H1 (cell line): ENCODE data around the gene CLIC1. TPM values are rescaled to one million over a fixed set of nuclear protein-coding genes. Genes with fewer than 3 reads are reported as not detected.

ENCODE experiments used
- CTCF ChIA-PET: fragments of 300-600 bp; sonication (Branson Sonifier 250); formaldehyde crosslinking; loops from one replicate; lab custom pipeline; 2021; ENCODE audit not compliant: partially characterized antibody; lab: Charles Lee
- POLR2A ChIA-PET: fragments of 300-600 bp; sonication (Branson Sonifier 250); formaldehyde crosslinking; loops from one replicate; lab custom pipeline; 2021; ENCODE audit warnings: inconsistent platforms; ENCODE audit not compliant: partially characterized antibody; lab: Charles Lee
- DNase-seq, 2 experiments: peaks; one replicate each; pipeline versions ENCODE4 v3.0.0 to v3.0.0-alpha.2; 2010 to 2022; ENCODE audit warnings: low spot score in 2 of 2, low read depth in 1 of 2, mixed read lengths in 1 of 2
- FAIRE-seq: peaks from 2 replicates; lab custom pipeline; 2011; peaks lifted over from hg19 to GRCh38; lab: Jason Lieb, UNC
- H2AFZ ChIP-seq: 2 replicates; pipeline ENCODE4 v1.8.1; 2012; ENCODE audit warnings: low read length, inconsistent platforms
- H2AK5ac ChIP-seq: 2 replicates; pipeline ENCODE4 v1.6.1; 2013; ENCODE audit warnings: low read depth, low read length
- H2BK120ac ChIP-seq: replicated peaks from 2 replicates; pipeline ENCODE3; 2013; ENCODE audit warnings: low read depth, low read length, inconsistent platforms
- H2BK12ac ChIP-seq: 2 replicates; pipeline ENCODE4 v1.6.1; 2013; ENCODE audit warnings: low read depth, low read length
- H2BK15ac ChIP-seq: 2 replicates; pipeline ENCODE4 v1.6.1; 2013; ENCODE audit warnings: low read length
- H2BK20ac ChIP-seq: 2 replicates; pipeline ENCODE4 v1.6.1; 2013; ENCODE audit warnings: low read length
- H2BK5ac ChIP-seq: 2 replicates; pipeline ENCODE4 v1.6.1; 2013; ENCODE audit warnings: low read depth, low read length
- H3K14ac ChIP-seq: 2 replicates; pipeline ENCODE4 v1.6.1; 2013; ENCODE audit warnings: inconsistent platforms; ENCODE audit not compliant: insufficient read length
- H3K18ac ChIP-seq: 2 replicates; pipeline ENCODE4 v1.6.1; 2013; ENCODE audit warnings: low read length; ENCODE audit errors: extremely low read depth
- H3K23ac ChIP-seq: 2 replicates; pipeline ENCODE4 v1.6.1; 2013; ENCODE audit warnings: inconsistent platforms; ENCODE audit not compliant: insufficient read length
- H3K23me2 ChIP-seq: 2 replicates; pipeline ENCODE4 v1.6.1; 2013; ENCODE audit warnings: low read depth, low read length
- H3K27ac ChIP-seq: 2 replicates; pipeline ENCODE4 v1.6.1; 2011; ENCODE audit warnings: low read depth, low read length, inconsistent platforms
- H3K27me3 ChIP-seq, 4 experiments: replicated peaks in 1 of 4; 1 replicate in 1 of 4; 2 replicates in 3 of 4; pipeline versions ENCODE4 v1.6.1 to v1.8.1; 2011 to 2013; ENCODE audit warnings: low read length in 3 of 4, mild to moderate bottlenecking in 3 of 4, inconsistent platforms in 2 of 4, mixed read lengths in 2 of 4, moderate library complexity in 1 of 4; ENCODE audit not compliant: control insufficient read depth in 3 of 4, insufficient read depth in 3 of 4; ENCODE audit errors: extremely low read depth in 1 of 4
- H3K36me3 ChIP-seq, 4 experiments: 2 replicates each; pipeline versions ENCODE4 v1.6.1 to v1.8.1; 2011 to 2013; ENCODE audit warnings: mild to moderate bottlenecking in 4 of 4, low read length in 3 of 4, moderate library complexity in 2 of 4, control low read depth in 1 of 4, inconsistent platforms in 1 of 4; ENCODE audit not compliant: insufficient read depth in 4 of 4, control insufficient read depth in 2 of 4
- H3K4ac ChIP-seq: replicated peaks from 2 replicates; pipeline ENCODE3; 2013; ENCODE audit warnings: low read length, low read depth, mixed read lengths, inconsistent platforms; ENCODE audit not compliant: insufficient read length
- H3K4me1 ChIP-seq, 4 experiments: replicated peaks in 1 of 4; 1 replicate in 1 of 4; 2 replicates in 3 of 4; pipeline versions ENCODE4 v1.6.1 to v1.8.1; 2011 to 2013; ENCODE audit warnings: low read length in 3 of 4, inconsistent platforms in 2 of 4, mixed read lengths in 1 of 4; ENCODE audit not compliant: insufficient read depth in 4 of 4, control insufficient read depth in 3 of 4
- H3K4me2 ChIP-seq, 2 experiments: 2 replicates each; pipeline versions ENCODE4 v1.6.1 to v1.8.1; 2011 to 2013; ENCODE audit warnings: low read depth in 2 of 2, low read length in 2 of 2, control low read depth in 1 of 2, inconsistent platforms in 1 of 2, mild to moderate bottlenecking in 1 of 2; ENCODE audit not compliant: insufficient read depth in 1 of 2
- H3K4me3 ChIP-seq, 4 experiments: fragments of 200-600, 300-600 bp in 1 of 4; sonication (generic), shearing (Covaris generic), sonication (Bioruptor Twin) in 1 of 4; 2 replicates each; pipeline versions ENCODE4 v1.5.1 to v1.8.1; 2011 to 2016; ENCODE audit warnings: low read length in 4 of 4, low read depth in 3 of 4, control low read depth in 2 of 4, inconsistent platforms in 2 of 4, mild to moderate bottlenecking in 2 of 4, mixed read lengths in 1 of 4, moderate library complexity in 1 of 4; ENCODE audit not compliant: insufficient read depth in 2 of 4; ENCODE audit errors: extremely low read depth in 1 of 4
- H3K56ac ChIP-seq: replicated peaks from 2 replicates; pipeline ENCODE3; 2013; ENCODE audit warnings: low read depth, mild to moderate bottlenecking, mixed read lengths, low read length, inconsistent platforms; ENCODE audit not compliant: insufficient read length
- H3K79me1 ChIP-seq: 2 replicates; pipeline ENCODE4 v1.6.1; 2013; ENCODE audit warnings: low read depth, low read length, control low read depth
- H3K79me2 ChIP-seq, 2 experiments: 2 replicates each; pipeline versions ENCODE4 v1.6.1 to v1.8.1; 2012 to 2013; ENCODE audit warnings: low read length in 2 of 2, mild to moderate bottlenecking in 2 of 2, inconsistent platforms in 1 of 2; ENCODE audit not compliant: insufficient read depth in 2 of 2, control insufficient read depth in 1 of 2
- H3K9ac ChIP-seq, 4 experiments: replicated peaks in 1 of 4; 1 replicate in 1 of 4; 2 replicates in 3 of 4; pipeline versions ENCODE4 v1.6.1 to v1.8.1; 2011 to 2013; ENCODE audit warnings: low read depth in 3 of 4, low read length in 3 of 4, control low read depth in 2 of 4, mild to moderate bottlenecking in 2 of 4, moderate library complexity in 2 of 4, inconsistent platforms in 1 of 4; ENCODE audit errors: extremely low read depth in 1 of 4
- H3K9me3 ChIP-seq, 2 experiments: 2 replicates each; pipeline versions ENCODE4 v1.6.1 to v1.8.1; 2012 to 2013; ENCODE audit warnings: mild to moderate bottlenecking in 2 of 2, moderate library complexity in 2 of 2, control low read depth in 1 of 2, inconsistent platforms in 1 of 2, low read depth in 1 of 2, low read length in 1 of 2, mixed read lengths in 1 of 2; ENCODE audit not compliant: insufficient read depth in 2 of 2
- H4K20me1 ChIP-seq, 2 experiments: replicated peaks in 1 of 2; 2 replicates each; pipeline versions ENCODE3 to v1.8.1; 2011 to 2013; ENCODE audit warnings: inconsistent platforms in 2 of 2, low read length in 2 of 2, mild to moderate bottlenecking in 1 of 2; ENCODE audit not compliant: insufficient read depth in 2 of 2, control insufficient read depth in 1 of 2
- H4K5ac ChIP-seq: 2 replicates; pipeline ENCODE4 v1.6.1; 2013; ENCODE audit warnings: low read length, low read depth, mixed read lengths, inconsistent platforms; ENCODE audit not compliant: insufficient read length
- H4K8ac ChIP-seq: 2 replicates; pipeline ENCODE4 v1.8.0; 2013; ENCODE audit warnings: mild to moderate bottlenecking, moderate library complexity, low read length, inconsistent platforms; ENCODE audit not compliant: insufficient read depth; ENCODE audit errors: extremely low read depth
- H4K91ac ChIP-seq: replicated peaks from 2 replicates; pipeline ENCODE3; 2013; ENCODE audit warnings: low read length, mixed read lengths, inconsistent platforms; ENCODE audit not compliant: insufficient read length
- CEBPB ChIP-seq: IDR thresholded peaks from 2 replicates; pipeline ENCODE4 v1.6.1; 2012; ENCODE audit warnings: low read depth, low read length
- JUN ChIP-seq: IDR thresholded peaks from 2 replicates; pipeline ENCODE4 v1.6.1; 2011; ENCODE audit warnings: low read depth, mild to moderate bottlenecking, improper control_type of control experiment, low read length
- JUND ChIP-seq: IDR thresholded peaks from 2 replicates; pipeline ENCODE4 v1.6.1; 2011; ENCODE audit warnings: mild to moderate bottlenecking, improper control_type of control experiment, low read length
- SIX5 ChIP-seq: IDR thresholded peaks from 2 replicates; pipeline ENCODE4 v1.6.1; 2011; ENCODE audit warnings: mild to moderate bottlenecking, low read depth, low read length
- SP2 ChIP-seq: IDR thresholded peaks from 2 replicates; pipeline ENCODE4 v1.6.1; 2012; ENCODE audit warnings: mild to moderate bottlenecking, low read length, inconsistent platforms
- TAF7 ChIP-seq: optimal IDR thresholded peaks from 2 replicates; pipeline ENCODE3; 2011; ENCODE audit warnings: low read depth, mild to moderate bottlenecking, inconsistent platforms, low read length, moderate library complexity, borderline replicate concordance
- TCF12 ChIP-seq: IDR thresholded peaks from 2 replicates; pipeline ENCODE4 v1.6.1; 2011; ENCODE audit warnings: low read depth, mild to moderate bottlenecking, low read length
- ZNF274 ChIP-seq: IDR thresholded peaks from 2 replicates; pipeline ENCODE4 v1.7.0; 2012; ENCODE audit warnings: low read length, borderline replicate concordance; ENCODE audit errors: extremely low read depth
- WGBS, 2 experiments: shearing (Covaris generic) in 1 of 2; methylation state at CpG; one replicate each; pipeline versions ENCODE4 v1.1.6 to v1.1.7; 2013 to 2015; ENCODE audit warnings: low lambda C conversion rate in 2 of 2, mixed read lengths in 2 of 2, inconsistent platforms in 1 of 2, low coverage in 1 of 2, missing lambda C conversion rate in 1 of 2; ENCODE audit not compliant: insufficient replicate concordance in 2 of 2, insufficient coverage in 1 of 2, insufficient read length in 1 of 2; ENCODE audit errors: extremely low coverage in 1 of 2, missing lambda C conversion rate in 1 of 2; 5-methylcytosine and 5-hydroxymethylcytosine counted together
- polyA plus RNA-seq, 7 experiments: library from polyadenylated mRNA; depleted of rRNA in 3 of 7; stranded (reverse) in 5 of 7; unstranded in 2 of 7; fragments of >200 nt in 5 of 7; fragments of 200-250 nt in 2 of 7; gene quantifications; 1 replicate in 5 of 7; 2 replicates in 1 of 7; 4 replicates in 1 of 7; pipeline versions ENCODE4 v1.2.1 to v1.2.3, GENCODE V29; 2011 to 2013; ENCODE audit warnings: missing spikeins in 2 of 7, mixed read lengths in 2 of 7
- total RNA-seq: library from RNA; stranded (reverse); fragmentation: NEBNext Ultra II Directional; extraction: Animal tissue kit (Norgen Biotek cat#: 25700); gene quantifications from 2 replicates; pipeline ENCODE4 v1.2.1, GENCODE V29; 2021
- TF ChIP-seq, protein P1 (sequence below): IDR thresholded peaks from 2 replicates; pipeline ENCODE4 v1.6.1; 2012; ENCODE audit warnings: inconsistent platforms
- TF ChIP-seq, protein P2 (sequence below): IDR thresholded peaks from 2 replicates; pipeline ENCODE4 v1.6.1; 2012; ENCODE audit warnings: low read length, inconsistent platforms
- TF ChIP-seq, protein P3 (sequence below): IDR thresholded peaks from 2 replicates; pipeline ENCODE4 v1.6.1; 2011; ENCODE audit warnings: low read length, improper control_type of control experiment

The CLIC1 gene
- total and polyA plus RNA-seq, 2 of the 8 experiments (the other 6 are each of a cell fraction or from before 2014, with no cell fraction given): 250 to 277 TPM

DNA sequence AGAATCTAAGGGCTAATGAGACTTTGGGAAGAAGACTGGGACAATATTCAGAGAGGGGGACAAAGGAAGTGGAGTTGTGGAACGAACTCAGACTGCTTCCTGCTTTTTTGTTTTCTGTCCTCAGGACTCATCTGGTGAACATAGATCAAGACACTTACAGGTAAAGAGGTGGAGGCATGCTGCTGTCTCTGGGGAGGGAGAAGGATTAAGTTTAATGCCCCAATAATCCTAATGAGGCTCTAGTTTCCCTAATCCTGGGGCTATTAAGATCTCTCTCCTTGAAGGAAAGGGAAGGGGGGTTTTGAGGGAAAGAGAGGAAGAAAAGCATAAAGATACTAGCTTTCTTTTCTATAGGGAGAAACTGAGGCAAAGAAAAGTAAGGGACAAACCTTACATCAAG, 8.1 kb upstream of the CLIC1 start:
- H2AFZ ChIP-seq: no peak overlapping the region
- H3K4me2 ChIP-seq: no peak overlapping the region
- H4K5ac ChIP-seq: no peak overlapping the region
- no peak overlapping the region for H3K56ac ChIP-seq
- WGBS, 2 experiments: 93% methylated on average over 1 of the region's 1 CpG; no CpG with 5 or more reads in 1 of the 2 experiments
- ChIA-PET CTCF (interaction anchor here (1.7 kb wide), 1 partner anchor 29 kb away, joined by 3 read pairs; no protein-coding TSS in a partner anchor), POLR2A (interaction anchor here (0.7 to 1.1 kb wide), 3 partner anchors 11 to 35 kb away, joined by 3 to 4 read pairs (median 4); no protein-coding TSS in a partner anchor)
- no peak overlapping the region for H3K18ac ChIP-seq
- no peak overlapping the region for H3K4me3 ChIP-seq
- H3K27me3 ChIP-seq: no peaks in the 10 kb centered on the region
- H2BK120ac ChIP-seq: no peak overlapping the region
- H3K23me2 ChIP-seq: no peaks in the 10 kb centered on the region; the same call in none of the 2 replicates
- H3K79me2 ChIP-seq: no peaks in the 10 kb centered on the region
- no peak overlapping the region for H3K9ac ChIP-seq
- no peak overlapping the region for H4K91ac ChIP-seq
- no peak overlapping the region for H3K14ac ChIP-seq
- DNase-seq (no peak), FAIRE-seq (no peak)
- H2AK5ac ChIP-seq: no peak overlapping the region
- H2BK20ac ChIP-seq: no peak overlapping the region
- H3K27ac ChIP-seq: 0 out of 2 replicates have a peak overlapping the region, but pooled peaks have one; percentile 10
- no peaks in the 10 kb centered on the region; a peak in 1 of 4 replicates for H3K9me3 ChIP-seq
- no peak overlapping the region for H4K8ac ChIP-seq
- peaks cover 0 to 5% (median 2%) of the 10 kb centered on the region in 4 experiments; a peak in 4 of 7 replicates for H3K4me1 ChIP-seq
- H4K20me1 ChIP-seq: no peaks in the 10 kb centered on the region
- H3K4ac ChIP-seq: no peak overlapping the region
- H2BK5ac ChIP-seq: no peak overlapping the region
- H2BK15ac ChIP-seq: no peak overlapping the region
- no peak overlapping the region for H3K23ac ChIP-seq
- peaks cover 0 to 16% (median 0%) of the 10 kb centered on the region in 4 experiments; a peak in 4 of 8 replicates for H3K36me3 ChIP-seq
- H3K79me1 ChIP-seq: no peaks in the 10 kb centered on the region
- no peak overlapping the region for H2BK12ac ChIP-seq
- TF ChIP-seq TCF12 (no peak), CEBPB (no peak), JUN (no peak), ZNF274 (no peak), TAF7 (no peak), SP2 (no peak), JUND (no peak), SIX5 (no peak)
- TF ChIP-seq, protein P1, sequence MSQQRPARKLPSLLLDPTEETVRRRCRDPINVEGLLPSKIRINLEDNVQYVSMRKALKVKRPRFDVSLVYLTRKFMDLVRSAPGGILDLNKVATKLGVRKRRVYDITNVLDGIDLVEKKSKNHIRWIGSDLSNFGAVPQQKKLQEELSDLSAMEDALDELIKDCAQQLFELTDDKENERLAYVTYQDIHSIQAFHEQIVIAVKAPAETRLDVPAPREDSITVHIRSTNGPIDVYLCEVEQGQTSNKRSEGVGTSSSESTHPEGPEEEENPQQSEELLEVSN: no peak
- TF ChIP-seq, protein P2, sequence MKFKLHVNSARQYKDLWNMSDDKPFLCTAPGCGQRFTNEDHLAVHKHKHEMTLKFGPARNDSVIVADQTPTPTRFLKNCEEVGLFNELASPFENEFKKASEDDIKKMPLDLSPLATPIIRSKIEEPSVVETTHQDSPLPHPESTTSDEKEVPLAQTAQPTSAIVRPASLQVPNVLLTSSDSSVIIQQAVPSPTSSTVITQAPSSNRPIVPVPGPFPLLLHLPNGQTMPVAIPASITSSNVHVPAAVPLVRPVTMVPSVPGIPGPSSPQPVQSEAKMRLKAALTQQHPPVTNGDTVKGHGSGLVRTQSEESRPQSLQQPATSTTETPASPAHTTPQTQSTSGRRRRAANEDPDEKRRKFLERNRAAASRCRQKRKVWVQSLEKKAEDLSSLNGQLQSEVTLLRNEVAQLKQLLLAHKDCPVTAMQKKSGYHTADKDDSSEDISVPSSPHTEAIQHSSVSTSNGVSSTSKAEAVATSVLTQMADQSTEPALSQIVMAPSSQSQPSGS: no peak
- TF ChIP-seq, protein P3, sequence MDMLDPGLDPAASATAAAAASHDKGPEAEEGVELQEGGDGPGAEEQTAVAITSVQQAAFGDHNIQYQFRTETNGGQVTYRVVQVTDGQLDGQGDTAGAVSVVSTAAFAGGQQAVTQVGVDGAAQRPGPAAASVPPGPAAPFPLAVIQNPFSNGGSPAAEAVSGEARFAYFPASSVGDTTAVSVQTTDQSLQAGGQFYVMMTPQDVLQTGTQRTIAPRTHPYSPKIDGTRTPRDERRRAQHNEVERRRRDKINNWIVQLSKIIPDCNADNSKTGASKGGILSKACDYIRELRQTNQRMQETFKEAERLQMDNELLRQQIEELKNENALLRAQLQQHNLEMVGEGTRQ: no peak
